ENCODE results near the gene CBFB. TPM values are rescaled to one million over a fixed set of nuclear protein-coding genes. Genes with fewer than 3 reads are reported as not detected.

Gene CBFB
- polyA plus RNA-seq, 3 donors from 2014 or later = 93.5 to 118 (median 95.2) TPM

- Mint-ChIP-seq H3K4me3 (no peak overlapping the region), H3K27me3 (ENCODE audit: low read depth in 3 of 3) (peaks cover 0 to 4% (median 2%) of the 10 kb centered on the region in 3 donors), H3K4me1 (peaks cover 0 to 1% of the 10 kb centered on the region in 2 donors), H3K36me3 (no peaks in the 10 kb centered on the region), H3K9me3 (no peaks in the 10 kb centered on the region), H3K27ac (no peak overlapping the region)
- no peak for DNase-seq
These were observed 6.3 kb upstream of the CBFB start for GRCh38 chr16:67022531-67023214.

GRCh38 chr16:67023689-67024088 lies 5.3 kb upstream of the CBFB start:
- DNase-seq = no peak
- peaks cover 2 to 9% (median 5%) of the 10 kb centered on the region in 3 donors for H3K27me3 Mint-ChIP-seq (ENCODE audit: low read depth in 3 of 3)
- no peaks in the 10 kb centered on the region for H3K36me3 Mint-ChIP-seq
- H3K4me1 Mint-ChIP-seq = peaks cover 6 to 7% of the 10 kb centered on the region in 2 donors
- no peak overlapping the region for H3K27ac Mint-ChIP-seq
- H3K9me3 Mint-ChIP-seq = no peaks in the 10 kb centered on the region
- H3K4me3 Mint-ChIP-seq = no peak overlapping the region

GRCh38 chr16:67024384-67025209 lies 4.4 kb upstream of the CBFB start:
- no peak overlapping the region for H3K27ac Mint-ChIP-seq
- H3K9me3 Mint-ChIP-seq = no peaks in the 10 kb centered on the region
- H3K36me3 Mint-ChIP-seq = no peaks in the 10 kb centered on the region
- DNase-seq = no peak
- H3K4me1 Mint-ChIP-seq = peaks cover 7 to 8% of the 10 kb centered on the region in 2 donors
- H3K27me3 Mint-ChIP-seq (ENCODE audit: low read depth in 3 of 3) = peaks cover 2 to 10% (median 9%) of the 10 kb centered on the region in 3 donors
- no peak overlapping the region for H3K4me3 Mint-ChIP-seq

GRCh38 chr16:67025210-67025550 lies 3.8 kb upstream of the CBFB start:
- H3K36me3 Mint-ChIP-seq = no peaks in the 10 kb centered on the region
- H3K4me1 Mint-ChIP-seq = peaks cover 12% of the 10 kb centered on the region in 2 donors
- peak overlapping the region in 1 of 5 donors; percentile 6 for H3K4me3 Mint-ChIP-seq
- H3K9me3 Mint-ChIP-seq = no peaks in the 10 kb centered on the region
- H3K27ac Mint-ChIP-seq = no peak overlapping the region
- peaks cover 2 to 15% (median 9%) of the 10 kb centered on the region in 3 donors for H3K27me3 Mint-ChIP-seq (ENCODE audit: low read depth in 3 of 3)
- DNase-seq = no peak

GRCh38 chr16:67026570-67026969 lies 2.4 kb upstream of the CBFB start:
- H3K4me1 Mint-ChIP-seq = peaks cover 22 to 26% of the 10 kb centered on the region in 2 donors
- no peak for DNase-seq
- no peak overlapping the region for H3K4me3 Mint-ChIP-seq
- H3K27me3 Mint-ChIP-seq (ENCODE audit: low read depth in 3 of 3) = peaks cover 2 to 19% (median 9%) of the 10 kb centered on the region in 3 donors
- no peak overlapping the region for H3K27ac Mint-ChIP-seq
- no peaks in the 10 kb centered on the region for H3K36me3 Mint-ChIP-seq
- no peaks in the 10 kb centered on the region for H3K9me3 Mint-ChIP-seq

GRCh38 chr16:67027046-67027445 lies 1.9 kb upstream of the CBFB start:
- no peaks in the 10 kb centered on the region for H3K36me3 Mint-ChIP-seq
- H3K27me3 Mint-ChIP-seq (ENCODE audit: low read depth in 3 of 3) = peaks cover 2 to 19% (median 9%) of the 10 kb centered on the region in 3 donors
- no peak for DNase-seq
- no peaks in the 10 kb centered on the region for H3K9me3 Mint-ChIP-seq
- peak overlapping the region; percentile 28 to 55 (median 43) for H3K4me3 Mint-ChIP-seq
- peaks cover 26 to 31% of the 10 kb centered on the region in 2 donors for H3K4me1 Mint-ChIP-seq
- H3K27ac Mint-ChIP-seq = peak overlapping the region in 5 of 6 donors; percentile 36 to 85 (median 79)

- H3K27ac Mint-ChIP-seq = peak overlapping the region; percentile 89 to 97 (median 94)
- peaks cover 35 to 43% of the 10 kb centered on the region in 2 donors for H3K4me1 Mint-ChIP-seq
- H3K27me3 Mint-ChIP-seq (ENCODE audit: low read depth in 3 of 3) = peaks cover 2 to 17% (median 6%) of the 10 kb centered on the region in 3 donors
- no peaks in the 10 kb centered on the region for H3K36me3 Mint-ChIP-seq
- no peaks in the 10 kb centered on the region for H3K9me3 Mint-ChIP-seq
- peak overlapping the region; percentile 83 to 88 (median 84) for H3K4me3 Mint-ChIP-seq
- DNase-seq = no peak
These were observed 718 bp upstream of the CBFB start for GRCh38 chr16:67028167-67028695.

- peak; percentile 63 to 68 (median 68) for DNase-seq
- peak overlapping the region; percentile 88 to 93 (median 90) for H3K4me3 Mint-ChIP-seq
- peaks cover 40 to 51% of the 10 kb centered on the region in 2 donors for H3K4me1 Mint-ChIP-seq
- no peaks in the 10 kb centered on the region for H3K9me3 Mint-ChIP-seq
- peak overlapping the region; percentile 83 to 93 (median 87) for H3K27ac Mint-ChIP-seq
- H3K27me3 Mint-ChIP-seq (ENCODE audit: low read depth in 3 of 3) = peaks cover 2 to 17% (median 6%) of the 10 kb centered on the region in 3 donors
- peaks cover 0 to 2% (median 0%) of the 10 kb centered on the region in 3 donors for H3K36me3 Mint-ChIP-seq
These were observed 526 bp downstream of the CBFB start for GRCh38 chr16:67029254-67030096.

- no peak for DNase-seq
- Mint-ChIP-seq H3K4me1 (peaks cover 48 to 60% of the 10 kb centered on the region in 2 donors), H3K36me3 (peaks cover 0 to 3% (median 0%) of the 10 kb centered on the region in 3 donors), H3K9me3 (no peaks in the 10 kb centered on the region), H3K4me3 (peak overlapping the region; percentile 88 to 93 (median 90)), H3K27ac (peak overlapping the region; percentile 83 to 93 (median 87)), H3K27me3 (ENCODE audit: low read depth in 3 of 3) (peaks cover 2 to 17% (median 6%) of the 10 kb centered on the region in 3 donors)
These were observed 1.4 kb downstream of the CBFB start for GRCh38 chr16:67030221-67030962.

- Mint-ChIP-seq H3K27ac (peak overlapping the region in 5 of 6 donors; percentile 2 to 63 (median 23)), H3K4me3 (peak overlapping the region in 1 of 5 donors; percentile 11), H3K27me3 (ENCODE audit: low read depth in 3 of 3) (peaks cover 0 to 10% (median 0%) of the 10 kb centered on the region in 3 donors)
These were observed 5.5 kb downstream of the CBFB start for GRCh38 chr16:67034487-67034886.

GRCh38 chr16:67035364-67035763 lies 6.4 kb downstream of the CBFB start:
- DNase-seq = no peak
- peak overlapping the region in 1 of 5 donors; percentile 25 for H3K4me3 Mint-ChIP-seq
- peaks cover 43 to 79% of the 10 kb centered on the region in 2 donors for H3K4me1 Mint-ChIP-seq
- no peaks in the 10 kb centered on the region for H3K9me3 Mint-ChIP-seq
- peak overlapping the region in 2 of 6 donors; percentile 17 to 40 for H3K27ac Mint-ChIP-seq
- H3K27me3 Mint-ChIP-seq (ENCODE audit: low read depth in 3 of 3) = peaks cover 0 to 4% (median 0%) of the 10 kb centered on the region in 3 donors
- H3K36me3 Mint-ChIP-seq = peaks cover 0 to 3% (median 0%) of the 10 kb centered on the region in 3 donors

More at GRCh38 chr16:67034487-67034886, 5.5 kb downstream of the CBFB start:
- H3K4me1 Mint-ChIP-seq = peaks cover 49 to 77% of the 10 kb centered on the region in 2 donors
- H3K36me3 Mint-ChIP-seq = peaks cover 0 to 3% (median 0%) of the 10 kb centered on the region in 3 donors
- no peaks in the 10 kb centered on the region for H3K9me3 Mint-ChIP-seq
- no peak for DNase-seq

- no peak for DNase-seq
- Mint-ChIP-seq H3K36me3 (peaks cover 3 to 13% (median 3%) of the 10 kb centered on the region in 3 donors), H3K27ac (peak overlapping the region in 1 of 6 donors; percentile 55), H3K4me3 (no peak overlapping the region), H3K27me3 (ENCODE audit: low read depth in 3 of 3) (peaks cover 0 to under 1% (median 0%) of the 10 kb centered on the region in 3 donors), H3K9me3 (no peaks in the 10 kb centered on the region), H3K4me1 (peaks cover 40 to 79% of the 10 kb centered on the region in 2 donors)
These were observed 7.4 kb downstream of the CBFB start for GRCh38 chr16:67036323-67036741.
